ENCODE data around the gene FIP1L1. TPM values are rescaled to one million over a fixed set of nuclear protein-coding genes. Genes with fewer than 3 reads are reported as not detected.

The FIP1L1 gene
- polyA plus RNA-seq, 1 donor from 2014 or later, result 89.0 TPM

DNA sequence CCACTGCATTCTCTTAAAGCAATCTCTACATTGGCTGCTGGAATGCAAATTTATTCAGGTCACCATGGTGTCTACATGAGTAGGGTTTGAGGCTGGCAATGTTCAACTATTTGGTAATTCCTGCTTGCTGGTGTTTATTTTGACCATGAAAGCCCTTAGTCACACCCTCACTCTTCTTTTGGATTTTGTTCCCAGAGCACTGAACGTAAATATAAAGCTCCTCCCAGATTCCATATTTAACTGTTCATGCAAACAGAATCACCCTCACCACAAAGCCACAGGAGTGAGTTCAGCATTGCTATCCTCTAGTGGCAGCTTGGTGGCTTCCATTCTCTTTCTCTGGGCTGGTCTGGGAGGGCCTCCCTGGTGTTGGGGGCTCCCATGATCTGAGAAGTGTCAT is 131.0 kb downstream of the FIP1L1 start:
- Histone ChIP-seq H3K4me3 (ENCODE audit: low read length) (no peak overlapping the region), H3K9me2 (ENCODE audit: insufficient read depth, low read length) (no peaks in the 10 kb centered on the region), H3K4me2 (ENCODE audit: low read length) (no peak overlapping the region), H4K20me1 (ENCODE audit: insufficient read depth) (no peaks in the 10 kb centered on the region), H2AFZ (ENCODE audit: low read depth, low read length) (no peak overlapping the region), H3K27me3 (ENCODE audit: insufficient read depth, low read depth, low read length) (no peaks in the 10 kb centered on the region), H3K36me3 (ENCODE audit: insufficient read depth, low read length) (no peaks in the 10 kb centered on the region), H3K9ac (ENCODE audit: low read length) (no peak overlapping the region), H3F3A (ENCODE audit: insufficient read depth, low read length, poor library complexity, severe bottlenecking) (no peaks in the 10 kb centered on the region), H3K79me2 (replicated peaks; ENCODE audit: insufficient read depth, low read length) (no peaks in the 10 kb centered on the region), H3K9me3 (ENCODE audit: low read length) (no peaks in the 10 kb centered on the region), H3K27ac (ENCODE audit: low read length) (no peak overlapping the region)
- TF ChIP-seq, protein P1, sequence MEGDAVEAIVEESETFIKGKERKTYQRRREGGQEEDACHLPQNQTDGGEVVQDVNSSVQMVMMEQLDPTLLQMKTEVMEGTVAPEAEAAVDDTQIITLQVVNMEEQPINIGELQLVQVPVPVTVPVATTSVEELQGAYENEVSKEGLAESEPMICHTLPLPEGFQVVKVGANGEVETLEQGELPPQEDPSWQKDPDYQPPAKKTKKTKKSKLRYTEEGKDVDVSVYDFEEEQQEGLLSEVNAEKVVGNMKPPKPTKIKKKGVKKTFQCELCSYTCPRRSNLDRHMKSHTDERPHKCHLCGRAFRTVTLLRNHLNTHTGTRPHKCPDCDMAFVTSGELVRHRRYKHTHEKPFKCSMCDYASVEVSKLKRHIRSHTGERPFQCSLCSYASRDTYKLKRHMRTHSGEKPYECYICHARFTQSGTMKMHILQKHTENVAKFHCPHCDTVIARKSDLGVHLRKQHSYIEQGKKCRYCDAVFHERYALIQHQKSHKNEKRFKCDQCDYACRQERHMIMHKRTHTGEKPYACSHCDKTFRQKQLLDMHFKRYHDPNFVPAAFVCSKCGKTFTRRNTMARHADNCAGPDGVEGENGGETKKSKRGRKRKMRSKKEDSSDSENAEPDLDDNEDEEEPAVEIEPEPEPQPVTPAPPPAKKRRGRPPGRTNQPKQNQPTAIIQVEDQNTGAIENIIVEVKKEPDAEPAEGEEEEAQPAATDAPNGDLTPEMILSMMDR (IDR thresholded peaks at IDR 0.05; ENCODE audit: poor library complexity, severe bottlenecking), result no peak
- TF ChIP-seq EZH2 (IDR thresholded peaks at IDR 0.05; ENCODE audit: borderline replicate concordance, insufficient read depth, low read length, poor library complexity, severe bottlenecking), result no peak
- TF ChIP-seq RAD21 (conservative IDR thresholded peaks at IDR 0.05), result no peak
- TF ChIP-seq, protein P2, sequence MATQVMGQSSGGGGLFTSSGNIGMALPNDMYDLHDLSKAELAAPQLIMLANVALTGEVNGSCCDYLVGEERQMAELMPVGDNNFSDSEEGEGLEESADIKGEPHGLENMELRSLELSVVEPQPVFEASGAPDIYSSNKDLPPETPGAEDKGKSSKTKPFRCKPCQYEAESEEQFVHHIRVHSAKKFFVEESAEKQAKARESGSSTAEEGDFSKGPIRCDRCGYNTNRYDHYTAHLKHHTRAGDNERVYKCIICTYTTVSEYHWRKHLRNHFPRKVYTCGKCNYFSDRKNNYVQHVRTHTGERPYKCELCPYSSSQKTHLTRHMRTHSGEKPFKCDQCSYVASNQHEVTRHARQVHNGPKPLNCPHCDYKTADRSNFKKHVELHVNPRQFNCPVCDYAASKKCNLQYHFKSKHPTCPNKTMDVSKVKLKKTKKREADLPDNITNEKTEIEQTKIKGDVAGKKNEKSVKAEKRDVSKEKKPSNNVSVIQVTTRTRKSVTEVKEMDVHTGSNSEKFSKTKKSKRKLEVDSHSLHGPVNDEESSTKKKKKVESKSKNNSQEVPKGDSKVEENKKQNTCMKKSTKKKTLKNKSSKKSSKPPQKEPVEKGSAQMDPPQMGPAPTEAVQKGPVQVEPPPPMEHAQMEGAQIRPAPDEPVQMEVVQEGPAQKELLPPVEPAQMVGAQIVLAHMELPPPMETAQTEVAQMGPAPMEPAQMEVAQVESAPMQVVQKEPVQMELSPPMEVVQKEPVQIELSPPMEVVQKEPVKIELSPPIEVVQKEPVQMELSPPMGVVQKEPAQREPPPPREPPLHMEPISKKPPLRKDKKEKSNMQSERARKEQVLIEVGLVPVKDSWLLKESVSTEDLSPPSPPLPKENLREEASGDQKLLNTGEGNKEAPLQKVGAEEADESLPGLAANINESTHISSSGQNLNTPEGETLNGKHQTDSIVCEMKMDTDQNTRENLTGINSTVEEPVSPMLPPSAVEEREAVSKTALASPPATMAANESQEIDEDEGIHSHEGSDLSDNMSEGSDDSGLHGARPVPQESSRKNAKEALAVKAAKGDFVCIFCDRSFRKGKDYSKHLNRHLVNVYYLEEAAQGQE (IDR thresholded peaks at IDR 0.05; ENCODE audit: borderline replicate concordance), result no peak
- no peak for TF ChIP-seq POLR2AphosphoS5 (IDR thresholded peaks at IDR 0.05)
- TF ChIP-seq TAF1 (IDR thresholded peaks at IDR 0.05; ENCODE audit: low read depth), result no peak

DNA sequence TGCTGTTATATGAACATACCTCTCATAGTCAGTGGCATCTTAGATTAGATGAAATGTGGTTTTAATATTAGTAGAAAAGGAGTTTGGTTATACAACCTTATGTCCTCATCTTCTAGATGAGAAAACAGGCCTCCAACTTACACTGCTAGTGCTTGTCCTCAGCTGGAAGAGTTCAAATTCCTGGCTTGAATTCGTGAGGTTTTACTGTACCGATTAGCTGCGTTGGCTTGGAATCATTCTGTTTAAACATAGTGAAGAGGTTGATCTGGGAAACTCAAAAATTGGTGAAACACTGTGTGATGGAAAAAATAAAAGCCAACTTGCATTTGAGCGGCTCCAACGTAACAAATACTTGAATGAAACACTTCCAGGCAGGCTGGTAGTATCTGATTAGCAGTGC is 132.9 kb downstream of the FIP1L1 start:
- Histone ChIP-seq H3K79me2 (replicated peaks; ENCODE audit: insufficient read depth, low read length) (no peaks in the 10 kb centered on the region), H3K4me2 (ENCODE audit: low read length) (no peak overlapping the region), H3K9me3 (ENCODE audit: low read length) (no peaks in the 10 kb centered on the region), H3K9ac (ENCODE audit: low read length) (no peak overlapping the region), H3K4me3 (ENCODE audit: low read length) (no peak overlapping the region), H3F3A (ENCODE audit: insufficient read depth, low read length, poor library complexity, severe bottlenecking) (no peaks in the 10 kb centered on the region), H3K36me3 (ENCODE audit: insufficient read depth, low read length) (no peaks in the 10 kb centered on the region), H2AFZ (ENCODE audit: low read depth, low read length) (no peak overlapping the region), H3K27ac (ENCODE audit: low read length) (no peak overlapping the region), H3K9me2 (ENCODE audit: insufficient read depth, low read length) (no peaks in the 10 kb centered on the region), H3K27me3 (ENCODE audit: insufficient read depth, low read depth, low read length) (no peaks in the 10 kb centered on the region), H4K20me1 (ENCODE audit: insufficient read depth) (no peaks in the 10 kb centered on the region)
- TF ChIP-seq SMC3 (conservative IDR thresholded peaks at IDR 0.05; ENCODE audit: poor library complexity) (no peak), RAD21 (conservative IDR thresholded peaks at IDR 0.05) (no peak), TAF1 (IDR thresholded peaks at IDR 0.05; ENCODE audit: low read depth) (no peak), EP300 (conservative IDR thresholded peaks at IDR 0.05; ENCODE audit: poor library complexity, severe bottlenecking) (no peak), POLR2AphosphoS5 (IDR thresholded peaks at IDR 0.05) (no peak), EZH2 (IDR thresholded peaks at IDR 0.05; ENCODE audit: borderline replicate concordance, insufficient read depth, low read length, poor library complexity, severe bottlenecking) (no peak), MXI1 (conservative IDR thresholded peaks at IDR 0.05; ENCODE audit: poor library complexity, severe bottlenecking) (no peak)
- TF ChIP-seq, protein P1 (IDR thresholded peaks at IDR 0.05; ENCODE audit: poor library complexity, severe bottlenecking), result no peak
- TF ChIP-seq, protein P2 (IDR thresholded peaks at IDR 0.05; ENCODE audit: borderline replicate concordance), result no peak
